Lung (tissue), 12 donors: ENCODE results near the gene SH3PXD2A. TPM values are rescaled to one million over a fixed set of nuclear protein-coding genes. Genes with fewer than 3 reads are reported as not detected.
A peak's percentile ranks its signal among the peaks of the same experiment; 100 is the strongest.

Source experiments
- ATAC-seq: fragments of 200-7000 bp; cut with Tn5 transposase; one replicate; pipeline ENCODE4 v1.9.1; 2020; ENCODE audit warnings: moderate number of reproducible peaks; ENCODE audit not compliant: insufficient read depth, low FRiP score
- DNase-seq, 3 donors: peaks; one replicate each; pipeline ENCODE4 v3.0.0-alpha.2; 2013 to 2017
- H3K27ac ChIP-seq, 2 donors: one replicate each; pipeline ENCODE4 v1.5.1; 2013; ENCODE audit warnings: mild to moderate bottlenecking in 2 of 2, moderate library complexity in 2 of 2, control low read depth in 1 of 2, inconsistent platforms in 1 of 2, low read depth in 1 of 2, low read length in 1 of 2
- H3K27me3 ChIP-seq, 3 donors: one replicate each; pipeline ENCODE4 v1.5.1; 2013; ENCODE audit warnings: low read length in 2 of 3; ENCODE audit not compliant: control insufficient read depth in 3 of 3, insufficient read depth in 3 of 3
- H3K36me3 ChIP-seq, 4 donors: one replicate each; pipeline ENCODE4 v1.5.1; 2013; ENCODE audit warnings: low read length in 4 of 4, mild to moderate bottlenecking in 1 of 4, moderate library complexity in 1 of 4; ENCODE audit not compliant: control insufficient read depth in 4 of 4, insufficient read depth in 4 of 4
- H3K4me1 ChIP-seq, 5 donors: one replicate each; pipeline ENCODE4 v1.5.1; 2013; ENCODE audit warnings: low read length in 5 of 5, mild to moderate bottlenecking in 2 of 5, moderate library complexity in 1 of 5; ENCODE audit not compliant: control insufficient read depth in 5 of 5, insufficient read depth in 5 of 5
- H3K4me3 ChIP-seq: one replicate; pipeline ENCODE4 v1.5.1; 2013; ENCODE audit warnings: mild to moderate bottlenecking, control low read depth, moderate library complexity
- H3K9ac ChIP-seq, 2 donors: one replicate each; pipeline ENCODE4 v1.5.1; 2013; ENCODE audit warnings: low read length in 2 of 2, control low read depth in 1 of 2; ENCODE audit not compliant: insufficient read depth in 1 of 2
- H3K9me3 ChIP-seq, 4 donors: one replicate each; pipeline ENCODE4 v1.5.1; 2013; ENCODE audit warnings: low read length in 3 of 4, mild to moderate bottlenecking in 1 of 4, moderate library complexity in 1 of 4; ENCODE audit not compliant: control insufficient read depth in 4 of 4, insufficient read depth in 3 of 4
- CTCF ChIP-seq: IDR thresholded peaks from 2 replicates; pipeline ENCODE4 v1.5.1; 2012; ENCODE audit warnings: mild to moderate bottlenecking; ENCODE audit errors: control extremely low read depth, extremely low read depth
- WGBS, 2 donors: extraction: QIAGEN DNeasy Blood & Tissue Kit; methylation state at CpG; one replicate each; pipeline ENCODE4 v1.1.7; 2013; 5-methylcytosine and 5-hydroxymethylcytosine counted together
- polyA plus RNA-seq, 2 donors: library from polyadenylated mRNA; stranded (reverse); fragments of 200-250 nt; gene quantifications; one replicate each; pipeline ENCODE4 v1.2.1, GENCODE V29; 2013
- total RNA-seq, 2 donors: library from RNA; depleted of rRNA in 1 of 2; stranded (reverse); fragments of >200 nt in 1 of 2; gene quantifications; one replicate each; pipeline ENCODE4 v1.2.1, GENCODE V29; 2014 to 2021
- donor health status: control.
- donor health status: control.
- donor health status: Bipolar disorder and iron deficiency.
- donor health status: healthy.
- donor health status: DM: yes; HTN: yes; CAD: no.

Gene SH3PXD2A
- total and polyA plus RNA-seq, 4 donors = 9.9 to 53.2 (median 29.2) TPM

- ATAC-seq (no peak), DNase-seq (no peak)
- TF ChIP-seq CTCF = no peak
- WGBS, 2 donors = 95 to 97% methylated on average over 18 of the region's 18 CpGs
- Histone ChIP-seq H3K9ac (no peak overlapping the region), H3K27me3 (no peaks in the 10 kb centered on the region), H3K36me3 (peaks cover 0 to 70% (median 64%) of the 10 kb centered on the region in 4 donors), H3K4me1 (peaks cover 3 to 35% (median 15%) of the 10 kb centered on the region in 5 donors), H3K4me3 (no peak overlapping the region), H3K9me3 (no peaks in the 10 kb centered on the region), H3K27ac (no peak overlapping the region)
Measured at GRCh38 chr10:103622286-103622685, 233.1 kb downstream of the SH3PXD2A start.

DNA sequence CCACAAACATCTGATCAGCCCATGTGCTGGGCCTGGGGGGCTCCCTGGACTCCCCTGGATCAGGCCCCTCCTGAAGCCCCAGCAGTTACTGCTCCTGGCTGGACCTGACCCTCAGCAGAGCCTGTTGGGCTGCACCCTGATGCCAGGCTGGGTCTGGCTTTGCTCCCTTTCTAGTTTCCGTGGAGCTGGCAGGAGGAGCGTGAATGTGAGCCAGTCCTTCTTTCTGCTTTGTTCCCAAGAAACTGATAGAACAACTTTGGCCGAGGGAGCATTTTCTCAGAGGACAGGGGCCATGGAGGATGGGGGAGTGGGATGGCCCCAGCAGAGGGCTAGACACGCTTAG is 233.6 kb downstream of the SH3PXD2A start:
- no peak for TF ChIP-seq CTCF
- Histone ChIP-seq H3K4me1 (peaks cover 3 to 40% (median 18%) of the 10 kb centered on the region in 5 donors), H3K9me3 (no peaks in the 10 kb centered on the region), H3K4me3 (no peak overlapping the region), H3K36me3 (peaks cover 0 to 65% (median 62%) of the 10 kb centered on the region in 4 donors), H3K9ac (no peak overlapping the region), H3K27ac (no peak overlapping the region), H3K27me3 (no peaks in the 10 kb centered on the region)
- DNase-seq (no peak), ATAC-seq (no peak)
- WGBS, 2 donors = 80 to 87% methylated on average over 4 of the region's 4 CpGs

DNA sequence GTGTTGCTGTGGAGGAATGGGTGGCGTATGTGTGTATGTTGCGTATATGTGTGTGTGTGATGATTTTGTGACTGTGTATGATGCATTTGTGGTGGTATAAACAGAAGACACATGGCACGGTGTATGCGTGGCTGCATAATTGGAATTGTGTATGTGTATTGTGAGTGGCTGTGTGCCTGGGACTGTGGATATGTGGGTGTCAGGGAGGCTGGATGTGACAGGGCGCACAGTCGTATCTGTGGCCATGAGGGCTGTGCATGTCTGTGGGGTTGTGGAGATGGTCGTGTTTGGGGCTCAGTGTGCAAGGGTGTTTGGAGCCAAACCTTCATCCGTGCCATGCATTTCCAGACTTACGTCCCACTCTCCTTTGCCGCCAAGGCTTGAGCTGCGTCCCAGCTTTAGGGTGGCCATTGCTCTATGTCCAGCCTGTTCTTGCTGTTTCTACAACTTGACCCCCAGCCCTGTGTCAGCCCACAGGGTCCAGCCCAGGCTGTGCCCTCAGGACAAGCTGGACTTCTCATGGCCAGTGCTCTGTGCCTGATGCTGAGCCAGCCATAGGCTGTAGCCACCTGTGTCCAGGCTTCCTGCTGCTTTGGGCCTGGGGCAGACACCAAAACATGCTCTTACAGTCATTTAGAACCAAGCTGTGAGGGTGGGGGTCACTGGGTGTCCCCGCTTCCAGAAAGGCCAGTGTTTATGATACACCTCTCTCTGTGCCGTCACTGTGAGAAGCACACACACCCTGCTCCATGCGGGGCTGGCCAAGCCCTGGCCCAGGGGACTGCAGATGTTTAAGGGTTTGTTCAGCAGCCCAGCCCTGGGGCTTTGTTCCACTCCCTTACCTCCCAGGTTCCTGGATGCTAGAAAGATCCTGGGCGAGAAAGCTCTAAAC is 234.2 kb downstream of the SH3PXD2A start:
- DNase-seq = no peak
- 90 to 96% methylated on average over 15 of the region's 15 CpGs for WGBS, 2 donors
- ATAC-seq = no peak
- Histone ChIP-seq H3K27ac (peak overlapping the region in 1 of 2 donors; percentile 30), H3K27me3 (no peaks in the 10 kb centered on the region), H3K4me1 (peaks cover 4 to 46% (median 21%) of the 10 kb centered on the region in 5 donors), H3K4me3 (no peak overlapping the region), H3K36me3 (peaks cover 0 to 61% (median 61%) of the 10 kb centered on the region in 4 donors), H3K9me3 (no peaks in the 10 kb centered on the region), H3K9ac (no peak overlapping the region)
- TF ChIP-seq CTCF = no peak
